WERI-Rb-1 (cell line): ENCODE measurements around the gene TWF2.

Source experiments
- DNase-seq: peaks from one replicate; pipeline ENCODE4 v3.0.0-alpha.2; 2020
- H3K27ac ChIP-seq: fragments of 250-450 bp; sonication (Bioruptor Pico); 2 replicates; pipeline ENCODE4 v1.5.1; 2020; ENCODE audit warnings: mild to moderate bottlenecking, moderate library complexity
- H3K27me3 ChIP-seq: fragments of 250-450 bp; sonication (Bioruptor Pico); 2 replicates; pipeline ENCODE4 v1.5.1; 2021; ENCODE audit warnings: mild to moderate bottlenecking, low read depth, moderate library complexity; ENCODE audit not compliant: insufficient read depth, severe bottlenecking
- H3K36me3 ChIP-seq: fragments of 250-450 bp; sonication (Bioruptor Pico); 2 replicates; pipeline ENCODE4 v1.5.1; 2020; ENCODE audit warnings: mild to moderate bottlenecking, moderate library complexity
- H3K4me3 ChIP-seq: 2 replicates; pipeline ENCODE4 v1.5.1; 2011; ENCODE audit warnings: low read depth, mild to moderate bottlenecking, control low read depth, low read length
- H3K9me3 ChIP-seq: fragments of 250-450 bp; sonication (Bioruptor Pico); 2 replicates; pipeline ENCODE4 v1.5.1; 2021; ENCODE audit warnings: mild to moderate bottlenecking, moderate library complexity; ENCODE audit not compliant: severe bottlenecking
- CTCF ChIP-seq: IDR thresholded peaks from 2 replicates; pipeline ENCODE4 v1.5.1; 2011; ENCODE audit warnings: low read depth, mild to moderate bottlenecking, control low read depth, inconsistent platforms, low read length

TWF2 gene

GRCh38 chr3:52210550-52211046 lies 28.4 kb downstream of the TWF2 start:
- Histone ChIP-seq H3K36me3 (peaks cover 40% of the 10 kb centered on the region), H3K27ac (no peak overlapping the region), H3K4me3 (no peak overlapping the region), H3K27me3 (no peaks in the 10 kb centered on the region), H3K9me3 (no peaks in the 10 kb centered on the region)
- TF ChIP-seq CTCF, result no peak
- DNase-seq, result no peak

GRCh38 chr3:52210037-52210436 lies 28.9 kb downstream of the TWF2 start:
- H3K27me3 ChIP-seq, result no peaks in the 10 kb centered on the region
- DNase-seq, result no peak
- no peak overlapping the region for H3K27ac ChIP-seq
- no peaks in the 10 kb centered on the region for H3K9me3 ChIP-seq
- no peak overlapping the region for H3K4me3 ChIP-seq
- TF ChIP-seq CTCF, result no peak
- peaks cover 41% of the 10 kb centered on the region for H3K36me3 ChIP-seq

GRCh38 chr3:52208556-52208955 lies 30.4 kb downstream of the TWF2 start:
- Histone ChIP-seq H3K27me3 (no peaks in the 10 kb centered on the region), H3K36me3 (peaks cover 39% of the 10 kb centered on the region), H3K4me3 (no peak overlapping the region), H3K27ac (no peak overlapping the region), H3K9me3 (no peaks in the 10 kb centered on the region)
- TF ChIP-seq CTCF, result no peak
- no peak for DNase-seq

- Histone ChIP-seq H3K27ac (no peak overlapping the region), H3K4me3 (no peak overlapping the region), H3K36me3 (peaks cover 46% of the 10 kb centered on the region), H3K9me3 (no peaks in the 10 kb centered on the region), H3K27me3 (no peaks in the 10 kb centered on the region)
- TF ChIP-seq CTCF, result no peak
- DNase-seq, result no peak
Observed at GRCh38 chr3:52205727-52206372, 33.1 kb downstream of the TWF2 start.

- DNase-seq, result no peak
- Histone ChIP-seq H3K9me3 (no peaks in the 10 kb centered on the region), H3K36me3 (peaks cover 41% of the 10 kb centered on the region), H3K27me3 (no peaks in the 10 kb centered on the region), H3K4me3 (no peak overlapping the region), H3K27ac (no peak overlapping the region)
- TF ChIP-seq CTCF, result no peak
Observed at GRCh38 chr3:52204337-52205073, 34.5 kb downstream of the TWF2 start.

GRCh38 chr3:52203701-52204100 lies 35.3 kb downstream of the TWF2 start:
- no peak overlapping the region for H3K27ac ChIP-seq
- peaks cover 39% of the 10 kb centered on the region for H3K36me3 ChIP-seq
- H3K4me3 ChIP-seq, result no peak overlapping the region
- DNase-seq, result no peak
- no peaks in the 10 kb centered on the region for H3K27me3 ChIP-seq
- TF ChIP-seq CTCF, result no peak
- H3K9me3 ChIP-seq, result no peaks in the 10 kb centered on the region
